ENCODE data around the gene SLC22A16.

DNA sequence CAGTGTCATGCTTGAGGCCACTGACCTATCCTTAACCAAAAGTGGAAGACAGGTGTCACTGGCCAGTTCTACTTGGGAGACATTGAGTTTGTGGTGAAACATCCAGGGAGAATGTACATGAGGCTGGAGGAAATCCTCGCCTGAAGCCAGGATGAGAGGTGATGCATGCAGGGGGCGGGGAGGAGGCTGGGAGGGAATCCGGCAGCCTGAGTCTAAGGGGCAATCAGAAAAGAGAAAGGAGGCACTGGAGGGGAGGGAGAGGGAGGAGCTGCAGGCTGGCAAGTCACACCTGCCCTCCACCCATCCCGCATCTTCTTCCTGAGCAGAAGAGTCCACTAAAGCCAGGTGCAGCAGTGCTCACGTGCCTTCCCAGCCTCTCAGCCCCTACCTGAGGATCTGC is 46.2 kb downstream of the SLC22A16 start:
- TF ChIP-seq, protein P1, sequence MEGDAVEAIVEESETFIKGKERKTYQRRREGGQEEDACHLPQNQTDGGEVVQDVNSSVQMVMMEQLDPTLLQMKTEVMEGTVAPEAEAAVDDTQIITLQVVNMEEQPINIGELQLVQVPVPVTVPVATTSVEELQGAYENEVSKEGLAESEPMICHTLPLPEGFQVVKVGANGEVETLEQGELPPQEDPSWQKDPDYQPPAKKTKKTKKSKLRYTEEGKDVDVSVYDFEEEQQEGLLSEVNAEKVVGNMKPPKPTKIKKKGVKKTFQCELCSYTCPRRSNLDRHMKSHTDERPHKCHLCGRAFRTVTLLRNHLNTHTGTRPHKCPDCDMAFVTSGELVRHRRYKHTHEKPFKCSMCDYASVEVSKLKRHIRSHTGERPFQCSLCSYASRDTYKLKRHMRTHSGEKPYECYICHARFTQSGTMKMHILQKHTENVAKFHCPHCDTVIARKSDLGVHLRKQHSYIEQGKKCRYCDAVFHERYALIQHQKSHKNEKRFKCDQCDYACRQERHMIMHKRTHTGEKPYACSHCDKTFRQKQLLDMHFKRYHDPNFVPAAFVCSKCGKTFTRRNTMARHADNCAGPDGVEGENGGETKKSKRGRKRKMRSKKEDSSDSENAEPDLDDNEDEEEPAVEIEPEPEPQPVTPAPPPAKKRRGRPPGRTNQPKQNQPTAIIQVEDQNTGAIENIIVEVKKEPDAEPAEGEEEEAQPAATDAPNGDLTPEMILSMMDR (IDR thresholded peaks at IDR 0.05; ENCODE audit: low read depth, low read length) = no peak
- no peak for TF ChIP-seq EZH2phosphoT487 (IDR thresholded peaks at IDR 0.05; ENCODE audit: low read depth)

Data from OCI-LY3 (cell line).